Tibial nerve (tissue), 4 donors: Measurements from ENCODE around the gene SNRNP40.

Experiments
- CTCF ChIP-seq, 5 experiments: fragments of 200-600 bp in 3 of 5; fragments of 450-650 bp in 2 of 5; sonication (generic) in 3 of 5; IDR thresholded peaks; one replicate each; pipeline ENCODE4 v1.5.1; 2016 to 2019; ENCODE audit warnings: antibody characterized with exemption in 5 of 5, mild to moderate bottlenecking in 3 of 5, moderate library complexity in 2 of 5
- EP300 ChIP-seq, 2 donors: sonication (generic); formaldehyde crosslinking; IDR thresholded peaks; one replicate each; pipeline ENCODE4 v1.6.1; 2017; ENCODE audit warnings: antibody characterized with exemption in 2 of 2, mild to moderate bottlenecking in 1 of 2
- POLR2A ChIP-seq, 2 donors: fragments of 450-650 bp; IDR thresholded peaks; one replicate each; pipeline ENCODE4 v1.6.1; 2017; ENCODE audit warnings: antibody characterized with exemption in 2 of 2, mild to moderate bottlenecking in 2 of 2, moderate library complexity in 2 of 2

- TF ChIP-seq CTCF (IDR thresholded peaks at IDR 0.05), result no peak
- TF ChIP-seq POLR2A (IDR thresholded peaks at IDR 0.05), result no peak
- no peak for TF ChIP-seq EP300 (IDR thresholded peaks at IDR 0.05)
These were observed 75.5 kb downstream of the SNRNP40 start for GRCh38 chr1:31221072-31221471.
